ENCODE data around the gene PRR5L.

PRR5L gene

DNA sequence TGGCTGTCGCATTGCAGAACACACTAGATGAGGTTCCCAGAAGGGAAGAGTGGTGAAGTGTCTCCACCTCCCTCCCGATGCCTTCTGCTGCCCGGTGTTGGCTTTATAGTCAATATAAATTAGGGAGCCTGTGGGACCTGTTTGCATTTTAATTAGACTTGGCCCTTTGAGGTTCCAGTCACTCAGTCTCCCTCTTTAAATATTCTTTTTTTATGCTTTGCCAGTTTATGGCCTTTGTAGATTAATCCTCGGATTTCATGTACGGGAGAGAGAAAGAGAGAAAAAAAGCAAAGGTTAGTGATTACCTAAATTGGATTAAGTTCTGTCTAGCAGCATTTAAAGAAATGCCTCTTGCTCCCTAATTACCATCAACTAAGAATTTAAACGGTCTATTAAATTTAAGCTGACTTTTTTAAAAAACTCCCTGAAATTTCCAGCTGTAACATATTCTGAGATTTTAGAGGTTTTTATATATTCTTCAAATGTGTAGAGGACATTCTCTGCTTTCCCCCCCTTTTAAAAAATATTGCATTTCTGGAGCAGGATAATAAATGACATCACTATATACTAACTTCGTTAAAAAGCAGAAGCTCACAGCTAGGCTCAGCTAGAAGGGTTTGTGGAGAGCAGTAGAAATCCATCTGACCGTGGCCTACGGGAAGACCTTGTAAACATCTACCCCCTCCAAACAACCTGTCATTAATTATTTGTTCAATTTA is 84.4 kb downstream of the PRR5L start:
- no peak for DNase-seq

DNA sequence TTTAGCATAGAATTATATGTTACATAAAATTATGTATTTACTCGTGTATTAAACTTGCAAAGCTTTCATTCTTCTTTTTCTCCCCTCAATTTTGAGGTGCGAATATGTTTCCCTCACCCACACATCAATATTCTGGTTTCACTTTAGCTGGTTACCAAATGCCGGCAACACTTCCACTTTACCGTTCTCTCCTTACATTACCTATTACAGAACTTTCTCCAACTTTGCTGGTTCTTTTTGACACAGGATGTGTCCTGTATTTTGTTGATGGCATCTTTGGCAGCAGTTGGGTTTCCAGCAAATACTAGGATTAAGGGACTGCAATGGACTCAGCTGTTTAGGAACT is 84.9 kb downstream of the PRR5L start:
- no peak for DNase-seq

- no peak for DNase-seq
Observed at GRCh38 chr11:36383195-36383594, 87.1 kb downstream of the PRR5L start.

- no peak for DNase-seq
Observed at GRCh38 chr11:36385121-36385970, 89.3 kb downstream of the PRR5L start.

GRCh38 chr11:36386411-36386810 is 90.3 kb downstream of the PRR5L start:
- DNase-seq = no peak

DNA sequence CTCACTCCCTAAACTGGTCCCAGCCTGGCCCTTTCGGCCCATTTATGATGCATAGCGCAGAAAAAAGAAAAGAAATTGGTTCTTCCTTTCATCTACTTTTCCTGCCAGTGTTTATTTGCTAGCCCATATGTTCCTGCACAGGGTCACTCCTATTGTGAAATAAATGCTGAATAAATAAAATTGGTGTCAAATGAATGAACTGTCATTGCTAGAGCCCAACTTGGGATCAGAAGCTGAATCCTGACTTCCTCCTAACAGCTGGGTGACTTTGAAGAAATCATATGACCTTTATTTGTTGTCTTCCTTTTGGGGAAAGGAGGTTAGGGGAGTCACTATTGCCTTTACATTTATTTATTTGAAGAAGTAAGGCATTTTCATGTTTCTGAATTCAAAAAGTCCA is 92.0 kb downstream of the PRR5L start:
- no peak for DNase-seq

GRCh38 chr11:36388951-36389350 is 92.9 kb downstream of the PRR5L start:
- DNase-seq = no peak

DNA sequence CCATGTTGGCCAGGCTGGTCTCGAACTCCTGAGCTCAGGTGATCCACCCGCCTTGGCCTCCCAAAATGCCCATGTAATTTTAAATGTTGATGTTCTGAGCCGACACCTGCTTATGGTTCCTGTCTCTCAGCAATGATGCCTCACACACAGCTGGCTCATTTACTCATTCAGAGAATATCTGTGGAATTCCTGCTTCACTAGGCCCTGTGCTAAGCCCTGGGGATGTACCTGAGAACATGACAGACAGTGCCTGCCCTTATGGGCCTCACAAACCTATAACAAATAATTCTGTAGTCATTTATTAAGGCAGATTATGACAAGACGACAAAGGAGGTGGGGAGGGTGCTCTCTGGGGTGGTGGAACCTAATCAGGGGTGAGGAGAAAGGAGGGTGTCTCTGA is 93.7 kb downstream of the PRR5L start:
- no peak for DNase-seq

- DNase-seq = no peak
Observed at GRCh38 chr11:36390963-36391471, 94.9 kb downstream of the PRR5L start.

GRCh38 chr11:36392196-36392595 is 96.1 kb downstream of the PRR5L start:
- DNase-seq = no peak

GRCh38 chr11:36394056-36394455 is 98.0 kb downstream of the PRR5L start:
- no peak for DNase-seq

DNA sequence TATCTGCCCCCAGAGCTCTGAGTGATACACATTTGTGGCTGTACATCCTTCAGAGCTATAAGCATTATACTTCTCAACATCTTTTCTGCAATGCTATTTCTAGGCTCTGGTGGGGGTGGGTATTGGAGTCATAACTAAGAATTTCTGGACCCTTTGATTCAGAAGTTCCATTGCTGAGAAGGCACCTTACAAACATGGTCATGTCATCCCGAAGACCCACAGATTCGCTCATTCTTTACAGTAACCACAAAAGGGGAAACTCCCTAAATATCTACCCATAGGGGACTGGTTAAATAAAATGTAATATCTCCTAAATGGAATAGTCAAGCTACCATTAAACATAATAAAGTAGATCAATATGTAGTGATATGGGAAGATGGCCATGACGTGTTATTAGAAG is 98.8 kb downstream of the PRR5L start:
- DNase-seq = no peak

GRCh38 chr11:36395978-36396736 is 100.1 kb downstream of the PRR5L start:
- DNase-seq = no peak

DNA sequence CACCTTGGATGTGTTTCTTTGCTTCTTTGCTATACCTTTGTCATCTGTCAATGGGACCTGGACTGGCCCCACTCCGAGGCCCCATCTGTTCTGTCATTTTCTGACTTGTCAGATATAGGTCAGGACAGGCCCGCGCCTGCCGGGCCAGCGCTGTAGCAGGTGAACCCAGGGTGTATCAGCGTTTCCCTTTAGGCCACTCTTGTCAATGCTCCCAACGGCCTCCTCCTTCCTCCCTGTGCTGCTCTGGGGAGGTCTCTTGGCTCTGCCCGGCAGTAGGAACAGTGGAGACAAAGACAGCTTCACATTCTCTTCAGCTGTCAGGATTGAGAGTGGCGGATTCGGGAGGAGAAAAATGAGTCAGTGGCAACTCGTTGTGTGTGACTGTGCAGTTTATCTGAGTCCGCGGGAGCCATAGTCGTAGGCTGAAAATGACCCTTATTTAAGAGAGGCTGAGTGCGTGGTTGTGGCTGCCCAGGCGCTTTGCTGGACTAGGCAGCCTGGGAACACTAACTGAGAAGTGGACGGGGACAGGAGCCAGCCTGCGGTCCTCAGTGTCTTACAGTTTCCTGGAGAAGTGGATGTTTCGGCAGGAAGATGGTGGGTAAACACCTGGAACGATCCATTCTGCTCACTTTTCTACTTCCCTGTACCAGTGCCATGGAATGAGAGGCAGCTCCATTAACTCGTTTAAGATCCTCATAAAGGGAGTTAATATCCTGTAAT is 102.3 kb downstream of the PRR5L start:
- DNase-seq = no peak

DNA sequence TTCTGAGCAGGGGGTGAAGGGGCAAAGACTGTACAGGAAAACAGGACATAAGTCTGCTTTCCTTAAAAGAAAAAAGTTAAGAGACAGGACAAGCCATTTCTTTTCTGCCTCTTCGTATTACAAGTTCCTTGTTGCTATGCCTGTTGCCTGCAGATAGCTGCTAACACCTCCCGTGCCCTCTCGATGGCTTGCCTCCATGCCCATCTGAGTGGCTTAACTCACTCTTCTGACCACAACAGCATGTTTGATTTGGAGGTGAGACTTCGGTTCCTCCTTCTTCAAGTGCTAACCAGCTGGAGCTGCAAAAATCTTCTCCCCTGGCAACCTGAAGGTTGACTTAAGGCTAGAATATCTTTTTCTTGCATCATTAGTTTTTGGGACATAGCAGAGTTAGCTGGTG is 103.1 kb downstream of the PRR5L start:
- DNase-seq = no peak

DNA sequence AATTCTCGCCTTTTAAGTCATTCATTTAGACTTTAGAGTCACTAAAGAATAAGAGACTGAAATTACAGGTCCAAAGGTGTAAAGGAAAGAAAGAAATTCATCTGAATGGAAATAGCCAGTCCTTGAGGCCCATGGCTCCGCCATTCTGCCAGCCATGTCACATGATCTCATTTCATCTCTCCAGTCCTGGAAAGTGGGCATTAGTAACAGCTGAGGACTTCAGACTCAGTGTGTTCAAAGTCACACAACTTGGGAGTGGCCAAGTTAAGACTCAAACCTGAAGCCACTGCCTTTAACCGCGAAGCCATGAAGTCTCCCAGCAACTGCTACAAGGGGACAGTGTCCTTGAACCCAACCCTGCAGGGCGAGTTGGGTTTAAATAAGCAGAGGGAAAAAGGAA is 103.7 kb downstream of the PRR5L start:
- no peak for DNase-seq

DNA sequence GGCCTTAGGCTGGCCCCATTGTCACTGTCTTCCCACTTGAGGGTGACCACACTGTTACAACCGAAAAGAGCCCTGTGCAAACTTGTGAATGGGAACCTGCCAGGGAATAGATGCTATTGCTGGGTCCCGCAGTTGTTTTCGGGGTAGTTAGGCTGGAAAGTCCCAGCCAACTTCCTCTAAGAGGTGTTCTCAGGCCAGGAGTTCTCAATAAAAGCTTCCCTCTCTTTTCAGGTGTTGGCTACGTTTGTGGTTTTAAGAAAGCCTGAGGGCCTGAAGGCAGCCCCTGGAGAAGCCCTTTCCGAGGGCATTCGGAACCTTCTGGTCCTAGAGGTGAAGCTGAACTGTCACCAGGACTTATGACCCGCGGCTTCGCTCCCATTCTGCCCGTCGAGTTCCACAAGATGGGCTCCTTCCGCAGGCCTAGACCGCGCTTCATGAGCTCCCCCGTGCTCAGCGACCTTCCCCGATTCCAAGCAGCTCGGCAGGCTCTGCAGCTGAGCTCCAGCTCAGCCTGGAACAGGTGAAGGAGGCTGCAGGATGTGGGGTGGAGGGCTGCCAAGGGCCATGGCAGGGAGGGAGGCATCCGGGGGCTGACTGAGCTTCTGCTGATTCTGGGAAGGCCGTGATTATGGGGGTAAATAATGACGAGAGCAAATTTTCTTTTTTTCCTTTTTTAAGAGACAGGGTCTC is 104.8 kb downstream of the PRR5L start:
- DNase-seq = no peak

- no peak for DNase-seq
Observed at GRCh38 chr11:36402568-36403170, 106.6 kb downstream of the PRR5L start.

GRCh38 chr11:36403661-36404060 is 107.6 kb downstream of the PRR5L start:
- DNase-seq = no peak

DNA sequence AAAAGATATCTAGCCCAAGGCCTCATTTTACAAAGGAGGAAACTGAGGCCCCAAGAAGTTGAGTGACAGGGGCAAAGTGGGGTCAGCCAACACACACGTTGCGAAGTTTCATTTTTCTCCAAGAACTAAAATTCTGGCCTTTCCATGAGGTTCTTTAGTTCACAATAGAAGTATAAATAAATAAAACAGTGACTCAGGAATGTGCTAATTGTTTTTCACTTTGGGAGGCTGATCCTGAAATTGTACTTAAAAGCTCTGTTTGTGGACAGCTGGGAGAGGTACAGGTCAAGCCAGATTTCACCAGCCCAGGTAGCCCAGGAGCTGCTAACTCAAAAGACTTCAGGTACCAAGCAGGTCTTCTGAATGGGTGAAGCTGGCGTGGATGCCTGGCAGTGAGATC is 108.7 kb downstream of the PRR5L start:
- no peak for DNase-seq

GRCh38 chr11:36405585-36406367 is 109.7 kb downstream of the PRR5L start:
- no peak for DNase-seq

Data from SW 1271 (cell line).